GM21367 (cell line): Measurements from ENCODE around the gene BBC3.
"Not testable (repeated sequence)": the region's sequence is repeated elsewhere in the genome, so short reads cannot be mapped to it uniquely, and the experiment has no call there.

Source experiments
- ATAC-seq: cut with Tn5 transposase; IDR thresholded peaks from one replicate; pipeline ENCODE4 v1.9.1; 2021; ENCODE audit not compliant: unreplicated experiment

Gene BBC3, protein sequence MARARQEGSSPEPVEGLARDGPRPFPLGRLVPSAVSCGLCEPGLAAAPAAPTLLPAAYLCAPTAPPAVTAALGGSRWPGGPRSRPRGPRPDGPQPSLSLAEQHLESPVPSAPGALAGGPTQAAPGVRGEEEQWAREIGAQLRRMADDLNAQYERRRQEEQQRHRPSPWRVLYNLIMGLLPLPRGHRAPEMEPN

DNA sequence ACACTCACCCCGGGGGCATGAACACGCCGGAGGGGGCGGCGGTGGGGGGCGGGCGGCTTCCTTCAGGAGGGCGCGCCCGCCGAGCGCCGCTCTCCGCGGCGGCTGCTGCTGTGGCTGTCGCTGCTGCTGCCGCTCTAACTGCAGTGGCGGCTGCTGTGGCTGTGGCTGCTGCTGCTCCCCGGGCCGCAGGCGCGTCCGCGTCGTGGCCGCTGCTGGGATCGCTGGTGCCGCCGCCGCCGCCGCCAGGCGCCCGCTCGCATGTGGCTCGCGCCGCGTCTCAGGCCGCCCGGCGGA lies at the start of gene BBC3:
TSS of gene BBC3 (minus strand) at position 279 of the 294 bp plus-strand sequence. CDS start 2,768 bp downstream, outside the sequence.
- ATAC-seq = no peak

DNA sequence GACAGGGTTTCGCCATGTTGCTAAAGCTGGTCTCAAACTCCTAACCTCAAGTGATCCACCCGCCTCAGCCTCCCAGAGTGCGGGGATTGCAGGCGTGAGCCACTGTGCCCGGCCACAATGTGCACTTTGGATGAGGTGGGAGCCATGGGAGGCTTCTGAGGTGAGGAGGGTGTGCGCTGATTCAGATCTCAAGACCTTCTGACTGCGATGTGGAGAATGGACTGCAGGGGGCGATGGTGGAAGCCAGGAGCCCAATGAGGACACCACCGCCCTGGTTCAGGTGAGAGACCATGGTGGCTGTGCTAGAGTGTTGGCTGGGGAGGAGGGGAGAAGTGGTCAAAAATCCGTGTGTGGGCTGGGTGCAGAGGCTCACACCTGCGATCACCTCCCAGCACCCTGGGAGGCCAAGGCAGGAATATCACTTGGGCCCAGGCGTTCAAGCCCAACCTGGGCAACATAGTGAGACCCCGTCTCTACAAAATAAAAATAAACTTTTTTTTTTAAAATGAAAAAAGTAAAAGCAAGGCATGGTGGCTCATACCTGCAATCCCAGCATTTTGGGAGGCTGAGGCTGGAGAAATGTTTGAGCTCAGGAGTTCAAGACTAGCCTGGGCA lies 49.3 kb upstream of the BBC3 start:
- no peak for ATAC-seq

DNA sequence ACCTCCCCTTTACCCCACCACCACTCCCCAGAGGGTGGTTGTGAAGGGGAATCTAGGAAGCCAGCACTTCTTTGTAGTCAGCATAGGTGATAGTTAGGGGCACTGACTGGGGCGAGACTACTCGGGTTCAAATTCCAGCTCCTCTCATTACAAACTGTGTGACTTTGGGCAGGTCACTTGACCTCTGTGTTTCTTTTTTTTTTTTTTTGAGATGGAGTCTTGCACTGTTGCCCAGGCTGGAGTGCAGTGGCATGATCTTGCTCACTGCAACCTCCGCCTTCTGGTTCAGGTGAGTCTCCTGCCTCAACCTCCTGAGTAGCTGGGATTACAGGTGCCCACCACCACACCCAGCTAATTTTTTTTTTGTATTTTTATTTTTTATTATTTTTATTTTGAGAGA lies 45.5 kb upstream of the BBC3 start:
- not testable (repeated sequence) for ATAC-seq

DNA sequence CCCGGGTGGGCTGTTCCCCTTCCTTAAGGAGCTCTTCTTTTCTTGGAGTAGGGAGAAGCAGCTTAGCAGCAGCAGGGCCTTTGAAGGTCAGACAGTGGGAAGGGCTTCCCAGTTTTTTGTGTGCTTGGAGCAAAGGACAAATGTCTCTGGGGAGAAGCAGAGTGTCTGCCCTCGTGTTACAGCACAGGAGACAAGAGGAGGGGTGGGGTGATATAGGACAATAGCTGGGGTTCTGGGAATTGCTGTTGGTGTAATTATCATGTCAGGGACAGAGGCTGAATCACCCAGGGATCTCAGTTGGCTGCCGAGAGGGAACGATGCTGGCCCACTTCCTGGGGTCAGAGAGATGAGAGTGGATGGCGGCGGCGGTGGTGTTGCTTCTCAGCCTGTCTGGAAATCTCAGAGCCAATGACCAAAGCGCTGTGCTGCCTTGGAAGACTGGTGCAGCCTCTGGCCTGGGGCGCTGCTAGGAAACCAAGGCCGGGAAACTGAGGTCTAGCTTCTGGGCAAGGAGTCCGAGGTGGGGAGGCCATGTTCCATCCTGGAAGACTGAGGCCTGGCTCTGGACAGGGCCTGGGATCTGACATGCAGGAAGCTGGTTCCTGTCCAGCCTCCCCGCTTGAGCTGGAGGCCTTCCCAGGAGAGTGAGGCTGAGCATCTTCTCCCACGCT lies 44.9 kb upstream of the BBC3 start:
- ATAC-seq = no peak

DNA sequence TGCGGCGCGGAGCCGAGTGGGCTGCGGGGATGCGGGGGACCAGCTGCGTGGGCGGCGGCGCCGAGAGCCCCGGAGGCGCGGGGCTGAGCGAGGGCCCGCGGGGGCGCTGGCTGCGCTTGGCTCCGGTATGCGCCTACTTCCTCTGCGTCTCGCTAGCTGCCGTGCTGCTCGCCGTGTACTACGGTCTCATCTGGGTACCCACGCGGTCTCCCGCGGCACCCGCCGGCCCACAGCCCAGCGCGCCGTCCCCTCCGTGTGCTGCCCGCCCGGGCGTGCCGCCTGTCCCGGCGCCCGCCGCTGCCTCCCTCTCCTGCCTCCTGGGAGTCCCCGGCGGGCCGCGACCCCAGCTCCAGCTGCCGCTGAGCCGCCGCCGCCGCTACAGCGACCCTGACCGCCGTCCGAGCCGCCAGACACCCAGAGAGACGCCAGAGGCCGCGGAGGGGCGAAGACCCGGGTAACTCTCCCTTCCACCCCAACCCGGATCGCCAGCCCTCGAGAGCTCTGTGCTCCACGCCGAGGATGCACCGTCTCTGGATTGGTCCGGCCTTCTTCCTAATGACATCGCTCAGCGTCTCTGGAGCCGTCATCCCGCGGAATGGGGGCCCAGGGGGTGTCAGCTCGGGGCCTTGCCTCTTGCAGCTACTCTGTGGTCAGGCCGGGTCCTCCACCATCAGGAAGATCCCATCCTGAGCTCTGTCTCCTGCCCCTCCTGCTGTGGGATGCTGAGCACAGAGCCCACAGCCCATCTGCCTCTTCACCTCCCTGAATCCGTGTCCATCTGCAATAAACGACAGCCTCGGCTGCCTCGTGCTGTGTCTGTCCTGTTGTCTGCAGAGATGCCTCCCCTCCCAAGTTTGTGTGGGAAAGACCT lies 44.1 kb upstream of the BBC3 start:
- no peak for ATAC-seq

DNA sequence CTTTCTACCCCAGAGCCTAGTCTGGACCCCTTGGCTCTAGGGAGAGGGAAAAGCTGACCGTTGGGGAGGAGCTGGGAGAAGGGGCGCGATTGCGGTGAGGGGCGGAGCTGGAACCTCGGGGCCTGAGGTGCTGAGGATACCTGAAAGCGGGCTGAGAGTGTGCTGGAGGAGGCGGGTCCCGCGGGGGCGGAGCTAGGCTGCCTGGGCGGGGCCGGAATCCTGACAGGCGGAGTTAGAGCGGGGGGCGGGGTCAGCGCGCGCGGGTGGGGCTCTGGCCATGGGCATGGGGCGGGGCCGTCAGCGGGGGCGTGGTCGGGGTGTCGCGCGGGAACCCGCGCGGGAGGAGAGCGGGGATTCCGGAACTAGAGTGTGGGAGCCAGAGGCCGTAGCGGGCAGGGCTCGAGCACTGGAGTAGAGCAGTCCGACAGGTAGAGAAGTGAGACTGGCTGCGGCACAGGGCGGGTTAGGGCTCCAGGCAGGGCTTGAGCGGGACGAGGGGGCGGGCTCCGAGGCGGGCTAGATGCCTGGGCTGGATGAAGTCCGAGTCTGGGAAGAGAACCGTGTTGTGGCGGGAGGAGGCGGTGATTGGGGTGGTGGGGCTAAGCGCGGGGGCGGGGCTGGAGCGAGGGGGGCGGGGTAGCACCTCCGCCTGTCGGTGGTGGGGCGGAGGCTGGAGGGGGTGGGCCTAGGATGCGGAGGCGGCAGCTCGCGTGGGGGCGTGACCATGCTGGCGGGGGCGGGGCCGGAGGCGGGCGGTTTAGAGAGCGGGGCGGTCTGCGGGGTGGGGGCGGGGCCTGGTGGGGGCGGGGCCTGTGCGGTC lies 43.3 kb upstream of the BBC3 start, which contains the start of gene INAFM1:
TSS of gene INAFM1 (plus strand) at position 815 of the 820 bp plus-strand sequence. CDS start 35 bp downstream, outside the sequence.
- peak; percentile 37 for ATAC-seq

DNA sequence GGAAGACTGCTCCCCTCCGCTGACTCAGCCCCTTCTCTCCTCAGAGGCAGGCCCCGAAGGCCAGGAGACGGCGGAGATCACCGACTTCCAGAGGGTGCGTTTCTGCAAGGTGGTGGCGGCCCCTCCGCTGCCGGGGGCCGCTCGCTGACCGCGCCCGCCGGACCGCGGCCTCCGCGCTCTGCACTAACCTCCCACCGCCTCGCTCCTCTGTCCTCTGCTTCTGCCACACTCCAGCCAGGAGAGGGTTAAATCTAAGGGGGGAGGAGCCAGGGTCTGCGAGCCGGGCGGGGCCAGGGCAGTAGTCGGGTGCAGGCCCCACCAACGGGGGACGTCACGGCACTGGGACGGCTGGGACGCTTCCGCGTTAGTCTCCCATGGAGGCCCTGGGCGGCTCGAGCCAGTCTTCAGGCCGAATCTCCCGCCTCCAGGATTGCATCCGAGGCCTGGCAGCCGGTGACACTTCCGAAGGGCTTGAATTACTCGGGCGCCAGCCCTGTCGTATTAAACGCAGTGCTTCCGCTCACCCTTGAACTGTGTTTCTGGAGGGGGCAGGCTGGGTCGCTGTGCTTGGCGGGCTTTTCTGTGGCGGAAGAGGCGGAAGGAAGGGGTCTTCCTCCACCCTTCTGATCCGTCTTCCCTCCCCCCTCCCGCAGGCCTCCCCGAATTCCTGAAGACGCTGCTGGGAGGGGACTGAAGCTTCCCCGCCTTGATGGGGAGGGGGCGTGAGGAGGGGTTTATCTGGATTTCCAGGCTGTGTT lies 42.5 kb upstream of the BBC3 start:
- peak; percentile 43 for ATAC-seq

DNA sequence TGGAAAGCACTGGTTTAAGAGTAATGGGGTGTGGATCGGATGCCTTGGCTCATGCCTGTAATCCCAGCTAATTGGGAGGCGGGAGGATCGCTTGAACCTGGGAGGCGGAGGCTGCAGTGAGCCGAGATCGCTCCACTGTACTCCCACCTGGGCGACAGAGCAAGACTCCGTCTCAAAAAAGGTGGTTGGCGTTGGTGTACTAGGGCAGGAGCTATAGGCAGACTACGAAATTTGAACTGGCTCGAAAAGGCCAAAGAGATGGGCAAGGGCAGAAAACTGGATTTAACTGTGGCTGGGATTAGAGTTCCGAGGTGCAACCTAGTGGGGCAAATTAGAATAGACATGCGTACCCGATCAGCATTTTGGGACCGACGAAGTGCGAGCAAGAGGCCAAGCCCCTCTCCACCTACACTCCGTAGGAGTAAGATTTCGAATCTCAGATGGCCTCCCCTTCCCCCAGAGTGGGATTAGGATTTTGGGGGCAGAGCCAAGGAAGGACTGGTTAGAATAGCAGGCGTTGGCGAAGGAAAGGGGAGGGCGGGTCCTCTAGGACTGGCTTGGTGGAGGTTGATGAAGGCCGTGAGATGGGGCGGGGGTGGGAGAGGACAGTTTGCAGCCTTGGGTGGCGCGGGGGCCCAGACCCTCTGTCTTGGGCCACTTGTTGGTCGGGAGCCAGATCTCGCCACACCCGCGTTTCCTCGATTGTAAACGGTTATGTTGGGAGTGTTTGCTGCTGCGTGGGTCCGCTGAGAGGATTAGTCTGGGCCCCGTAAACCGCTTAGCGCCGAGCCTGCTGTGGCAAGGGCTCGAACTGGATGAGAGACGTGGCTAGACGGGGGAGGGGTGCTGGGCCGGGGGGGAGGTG lies 41.7 kb upstream of the BBC3 start:
- no peak for ATAC-seq

DNA sequence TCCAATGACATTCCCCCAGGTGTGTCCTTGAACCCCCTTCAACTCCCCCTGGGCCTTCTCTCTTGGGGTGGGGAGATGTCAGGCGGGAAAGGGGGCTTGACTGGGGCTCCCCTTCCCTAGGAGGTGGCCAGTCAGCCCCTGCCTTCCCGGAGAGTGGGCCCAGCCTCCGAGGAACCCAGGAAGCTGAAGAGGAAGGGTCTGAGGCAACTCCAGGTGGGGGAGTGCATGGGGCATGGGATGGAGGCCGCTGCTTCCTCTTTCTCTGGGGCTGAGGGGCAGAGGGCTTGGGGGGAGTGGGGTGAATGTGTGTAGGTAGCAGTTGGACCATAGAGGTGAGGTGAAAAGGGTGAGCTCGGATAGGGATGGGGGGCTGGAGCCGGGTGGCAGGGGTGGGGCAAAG lies 41.0 kb upstream of the BBC3 start:
- ATAC-seq = no peak

DNA sequence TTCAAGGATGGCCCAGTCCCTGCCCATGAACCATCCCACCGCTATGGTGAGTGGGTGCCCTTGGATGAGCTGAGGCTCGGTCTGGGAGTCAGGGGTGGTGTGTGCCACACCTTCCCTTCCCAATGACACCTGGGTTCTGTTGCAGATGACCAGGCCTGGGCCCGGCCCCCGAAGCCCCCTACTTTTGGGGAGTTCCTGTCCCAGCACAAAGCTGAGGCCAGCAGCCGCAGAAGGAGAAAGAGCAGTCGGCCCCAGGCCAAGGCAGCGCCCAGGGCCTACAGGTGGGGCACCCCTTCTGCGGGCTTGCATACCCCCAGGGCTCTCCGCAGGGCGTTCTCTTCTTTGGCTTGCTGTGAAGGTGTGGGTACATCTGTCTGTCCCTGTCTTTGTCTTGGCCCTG lies 39.4 kb upstream of the BBC3 start:
- no peak for ATAC-seq

DNA sequence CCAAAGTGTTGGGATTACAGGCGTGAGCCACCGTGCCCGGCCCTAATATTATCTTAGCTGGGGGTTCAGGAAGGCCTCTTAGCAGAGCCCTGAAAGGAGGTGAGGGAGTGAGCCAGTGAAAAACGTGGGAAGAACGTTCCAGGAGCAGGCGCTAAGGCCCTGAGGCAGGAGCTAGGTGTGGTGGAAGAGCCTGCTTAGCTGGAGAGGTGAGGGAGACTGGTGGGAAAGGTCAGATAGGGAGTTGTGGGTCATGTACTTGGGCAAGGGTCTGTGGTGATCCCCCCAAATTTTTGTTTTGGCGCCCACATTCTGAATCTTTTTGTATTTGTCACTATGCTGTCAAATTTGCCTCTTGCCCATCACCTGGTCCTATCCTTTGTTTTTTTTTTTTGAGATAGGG lies 38.6 kb upstream of the BBC3 start:
- ATAC-seq = no peak

DNA sequence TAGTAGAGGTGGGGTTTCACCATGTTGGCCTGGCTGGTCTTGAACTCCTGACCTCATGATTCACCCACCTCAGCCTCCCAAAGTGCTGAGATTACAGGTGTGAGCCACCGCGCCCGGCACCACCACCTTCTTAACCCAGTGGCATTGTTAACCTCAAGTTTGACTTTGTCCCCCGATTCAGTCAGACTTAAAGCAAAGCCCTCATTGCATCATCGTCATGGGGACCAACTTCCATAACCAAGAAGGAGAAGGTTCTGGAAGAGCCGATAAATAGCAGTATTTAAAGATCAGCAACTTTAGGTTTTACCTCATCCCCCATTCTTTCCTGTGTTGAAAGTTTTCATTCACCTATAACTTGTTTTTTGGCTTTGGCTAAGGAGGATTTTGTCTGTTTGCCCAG lies 37.0 kb upstream of the BBC3 start:
- ATAC-seq = no peak

DNA sequence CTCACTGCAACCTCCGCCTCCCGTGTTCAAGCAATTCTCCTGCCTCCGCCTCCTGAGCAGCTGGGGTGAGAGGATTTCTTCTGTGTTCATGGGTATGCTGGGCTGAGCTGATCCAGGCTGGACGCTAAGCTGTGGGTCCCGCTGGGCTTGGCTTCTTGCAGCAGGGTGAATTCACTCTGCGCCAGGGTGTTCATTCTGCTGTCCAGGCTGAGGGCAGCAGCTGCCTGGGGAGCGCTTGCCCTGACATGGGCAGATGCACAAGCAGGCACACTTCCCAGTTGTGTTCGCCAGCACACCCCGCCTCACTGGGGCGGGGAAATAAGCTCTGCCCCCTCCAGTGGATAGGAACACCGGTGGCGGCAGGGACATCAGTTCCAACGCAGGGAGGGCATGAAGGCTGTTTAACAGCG lies 36.4 kb upstream of the BBC3 start:
- no peak for ATAC-seq

DNA sequence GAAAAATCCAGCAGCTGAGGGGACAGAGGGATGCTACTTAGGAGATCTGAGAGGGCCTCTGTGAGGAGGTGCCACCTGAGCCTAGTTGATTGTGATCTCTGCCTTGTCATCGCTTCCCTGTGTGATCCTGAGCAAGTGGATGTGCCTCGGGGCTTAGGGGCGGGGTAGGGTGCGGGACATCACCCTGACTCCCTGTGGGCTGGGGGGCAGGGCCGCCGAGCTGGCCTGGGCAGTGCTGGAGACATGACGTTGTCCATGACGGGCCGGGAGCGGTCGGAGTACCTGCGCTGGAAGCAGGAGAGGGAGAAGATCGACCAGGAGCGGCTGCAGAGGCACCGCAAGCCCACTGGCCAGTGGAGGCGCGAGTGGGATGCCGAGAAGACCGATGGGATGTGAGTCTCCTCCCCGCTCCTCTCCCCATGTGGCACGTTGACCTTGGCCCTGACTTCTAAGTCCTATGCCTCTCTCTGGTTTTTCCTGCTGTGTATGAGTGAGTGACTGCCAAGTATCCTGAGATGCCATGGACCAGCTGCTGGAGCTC lies 35.5 kb upstream of the BBC3 start:
- ATAC-seq = no peak

DNA sequence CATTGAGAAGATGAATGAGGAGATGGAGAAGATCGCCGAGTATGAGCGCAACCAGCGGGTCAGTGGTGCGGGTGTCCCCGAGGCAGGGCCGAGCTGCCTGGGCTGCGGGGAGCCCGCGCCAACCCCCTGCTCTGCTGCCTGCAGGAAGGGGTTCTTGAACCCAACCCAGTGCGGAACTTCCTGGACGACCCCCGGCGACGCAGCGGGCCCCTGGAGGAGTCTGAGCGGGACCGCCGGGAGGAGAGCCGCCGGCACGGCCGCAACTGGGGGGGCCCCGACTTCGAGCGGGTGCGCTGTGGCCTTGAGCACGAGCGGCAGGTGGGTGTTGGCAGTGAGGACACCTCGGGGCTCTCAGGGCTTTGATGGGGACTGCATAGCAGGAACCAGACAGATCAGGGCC lies 33.6 kb upstream of the BBC3 start:
- ATAC-seq = no peak

DNA sequence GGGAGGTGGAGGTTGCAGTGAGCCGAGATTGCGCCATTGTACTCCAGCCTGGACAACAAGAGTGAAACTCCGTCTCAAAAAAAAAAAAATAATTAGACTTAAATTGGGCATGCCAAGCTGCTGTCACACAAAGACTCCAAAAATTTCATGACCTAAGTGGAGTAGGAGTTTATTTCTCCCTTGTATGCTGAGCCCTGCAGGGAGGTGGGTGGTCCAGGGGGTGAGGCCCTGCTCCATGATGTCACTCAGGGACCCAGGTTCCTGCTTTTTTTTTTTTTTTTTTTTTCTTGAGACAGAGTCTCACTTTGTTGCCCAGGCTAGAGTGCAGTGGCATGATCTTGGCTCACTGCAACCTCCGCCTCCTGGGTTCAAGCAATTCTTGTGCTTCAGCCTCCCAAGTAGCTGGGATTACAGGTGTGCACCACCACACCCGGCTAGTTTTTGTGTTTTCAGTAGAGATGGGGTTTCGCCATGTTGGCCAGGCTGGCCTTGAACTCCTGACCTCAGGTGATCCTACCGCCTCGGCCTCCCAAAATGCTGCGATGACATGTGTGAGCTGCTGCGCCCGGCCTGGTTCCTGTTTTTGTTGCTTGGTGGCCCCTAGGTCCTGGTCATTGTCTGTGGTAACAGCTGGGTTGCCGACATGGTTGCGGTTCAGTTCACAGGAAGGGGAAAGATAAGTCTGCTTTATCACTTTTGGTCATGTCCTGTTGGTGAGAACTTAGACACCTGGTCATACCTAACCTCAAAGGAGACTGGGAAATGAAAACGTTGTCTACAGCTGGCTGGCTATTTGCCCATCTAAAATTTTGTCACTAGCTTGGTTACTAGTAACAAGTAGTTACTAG lies 31.2 kb upstream of the BBC3 start:
- not testable (repeated sequence) for ATAC-seq

DNA sequence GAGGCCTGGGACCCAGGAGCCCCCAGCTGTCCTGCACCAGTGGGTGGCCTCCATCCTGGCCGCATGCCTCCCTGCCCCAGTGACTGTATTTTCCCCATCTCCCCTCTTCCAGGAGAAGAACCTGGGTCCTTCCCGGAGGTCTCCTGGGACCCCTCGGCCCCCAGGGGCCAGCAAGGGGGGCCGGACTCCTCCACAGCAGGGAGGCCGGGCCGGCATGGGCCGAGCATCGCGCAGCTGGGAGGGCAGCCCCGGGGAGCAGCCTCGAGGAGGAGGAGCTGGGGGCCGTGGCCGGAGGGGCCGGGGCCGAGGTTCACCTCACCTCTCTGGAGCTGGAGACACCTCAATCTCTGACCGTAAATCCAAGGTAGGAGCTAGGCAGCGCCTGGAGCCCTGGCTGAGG lies 29.5 kb upstream of the BBC3 start:
- ATAC-seq = no peak
